ENCODE measurements around the gene ERICH4.

DNA sequence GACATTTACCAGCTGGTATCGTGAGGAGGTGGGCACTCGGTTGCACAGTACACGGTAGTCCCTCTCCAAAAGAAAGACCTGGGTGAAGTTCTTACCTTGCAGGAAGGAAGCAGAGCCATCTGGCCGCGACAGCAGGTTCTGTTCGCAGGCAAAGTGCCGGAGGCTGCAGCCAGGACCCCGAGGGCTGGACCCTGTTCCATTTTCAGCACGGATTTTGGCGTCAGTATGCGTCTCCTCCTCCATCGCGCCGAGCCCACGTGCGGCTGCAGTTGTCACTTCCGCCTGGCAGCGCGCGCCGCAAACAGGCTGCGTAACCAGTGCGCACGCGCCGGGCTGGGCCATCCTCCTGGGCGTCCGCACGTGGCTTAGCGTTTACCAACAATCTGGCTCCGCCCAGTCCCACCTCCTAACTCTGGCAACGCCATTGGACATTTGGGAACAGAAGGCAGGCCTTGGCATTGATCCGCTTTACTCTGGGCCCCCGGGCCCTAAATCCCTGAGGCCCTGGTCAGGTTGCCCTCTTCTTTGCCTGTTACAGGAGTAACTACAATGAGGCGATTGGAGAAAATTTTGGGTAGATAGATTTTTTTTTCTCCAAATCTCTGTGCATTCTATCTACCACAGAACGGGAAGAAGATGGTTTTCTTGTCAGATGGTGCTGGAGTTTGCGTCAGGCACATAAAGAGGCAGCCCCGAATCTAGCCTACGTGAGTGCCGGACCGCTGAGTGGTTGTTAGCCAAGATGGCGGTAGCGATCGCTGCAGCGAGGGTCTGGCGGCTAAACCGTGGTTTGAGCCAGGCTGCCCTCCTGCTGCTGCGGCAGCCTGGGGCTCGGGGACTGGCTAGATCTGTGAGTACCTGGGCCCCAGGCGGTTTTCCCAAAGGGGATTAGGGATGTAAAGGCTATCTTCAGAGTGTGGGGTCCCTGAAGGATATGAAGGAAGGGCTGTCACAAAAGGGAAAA lies 45.6 kb upstream of the ERICH4 start, which contains the start of the genes BCKDHA and EXOSC5:
- TF ChIP-seq RAD21 (IDR thresholded peaks at IDR 0.05; ENCODE audit: low read length) (0 out of 2 replicates have a peak, but pooled peaks have one; percentile 5), POLR2A (IDR thresholded peaks at IDR 0.05; ENCODE audit: low read depth, low read length) (0 out of 2 replicates have a peak, but pooled peaks have one; percentile 43), RFX5 (IDR thresholded peaks at IDR 0.05; ENCODE audit: low read depth, low read length) (no peak), SMC3 (IDR thresholded peaks at IDR 0.05; ENCODE audit: low read depth, low read length) (no peak), CEBPB (IDR thresholded peaks at IDR 0.05; ENCODE audit: low read depth, low read length) (peak; percentile 31; the same call in 1 of the 2 replicates)
- TF ChIP-seq, protein P1, sequence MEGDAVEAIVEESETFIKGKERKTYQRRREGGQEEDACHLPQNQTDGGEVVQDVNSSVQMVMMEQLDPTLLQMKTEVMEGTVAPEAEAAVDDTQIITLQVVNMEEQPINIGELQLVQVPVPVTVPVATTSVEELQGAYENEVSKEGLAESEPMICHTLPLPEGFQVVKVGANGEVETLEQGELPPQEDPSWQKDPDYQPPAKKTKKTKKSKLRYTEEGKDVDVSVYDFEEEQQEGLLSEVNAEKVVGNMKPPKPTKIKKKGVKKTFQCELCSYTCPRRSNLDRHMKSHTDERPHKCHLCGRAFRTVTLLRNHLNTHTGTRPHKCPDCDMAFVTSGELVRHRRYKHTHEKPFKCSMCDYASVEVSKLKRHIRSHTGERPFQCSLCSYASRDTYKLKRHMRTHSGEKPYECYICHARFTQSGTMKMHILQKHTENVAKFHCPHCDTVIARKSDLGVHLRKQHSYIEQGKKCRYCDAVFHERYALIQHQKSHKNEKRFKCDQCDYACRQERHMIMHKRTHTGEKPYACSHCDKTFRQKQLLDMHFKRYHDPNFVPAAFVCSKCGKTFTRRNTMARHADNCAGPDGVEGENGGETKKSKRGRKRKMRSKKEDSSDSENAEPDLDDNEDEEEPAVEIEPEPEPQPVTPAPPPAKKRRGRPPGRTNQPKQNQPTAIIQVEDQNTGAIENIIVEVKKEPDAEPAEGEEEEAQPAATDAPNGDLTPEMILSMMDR (conservative IDR thresholded peaks at IDR 0.05; ENCODE audit: low read depth, low read length), result no peak
